OCI-LY1 (cell line): Measurements from ENCODE around the gene MOAP1.

Experiments
- H2AFZ ChIP-seq: fragments of 200-600 bp; sonication (generic), shearing (Covaris generic); 2 replicates; pipeline ENCODE4 v1.6.0; 2014; ENCODE audit warnings: antibody characterized with exemption, mild to moderate bottlenecking, low read length
- H3F3A ChIP-seq: fragments of 200-600 bp; sonication (generic), shearing (Covaris generic); 2 replicates; pipeline ENCODE4 v1.6.0; 2014; ENCODE audit warnings: mild to moderate bottlenecking, antibody characterized with exemption, low read length, moderate library complexity; ENCODE audit not compliant: insufficient read depth
- H3K27ac ChIP-seq: fragments of 200-600 bp; sonication (generic); 2 replicates; pipeline ENCODE4 v1.5.1; 2014; ENCODE audit warnings: low read length, mixed run types, mild to moderate bottlenecking, low read depth; ENCODE audit not compliant: poor library complexity, severe bottlenecking
- H3K27me3 ChIP-seq: fragments of 200-600 bp; sonication (generic); 2 replicates; pipeline ENCODE4 v1.6.0; 2014; ENCODE audit warnings: antibody characterized with exemption, mild to moderate bottlenecking, low read length, moderate library complexity; ENCODE audit not compliant: insufficient read depth
- H3K36me3 ChIP-seq: fragments of 200-600 bp; sonication (generic); 2 replicates; pipeline ENCODE4 v1.6.1; 2014; ENCODE audit warnings: mild to moderate bottlenecking, antibody characterized with exemption, low read length, moderate library complexity, mixed read lengths; ENCODE audit not compliant: insufficient read depth
- H3K4me1 ChIP-seq: fragments of 200-600 bp; sonication (generic); 2 replicates; pipeline ENCODE4 v1.5.1; 2014; ENCODE audit warnings: mild to moderate bottlenecking, low read length, moderate library complexity; ENCODE audit not compliant: insufficient read depth, severe bottlenecking
- H3K4me2 ChIP-seq: fragments of 200-600 bp; sonication (generic), shearing (Covaris generic); 2 replicates; pipeline ENCODE4 v1.6.1; 2014; ENCODE audit warnings: low read length
- H3K4me3 ChIP-seq: fragments of 200-600 bp; sonication (generic); 2 replicates; pipeline ENCODE4 v1.5.1; 2014; ENCODE audit warnings: low read length, low read depth, mild to moderate bottlenecking, mixed read lengths; ENCODE audit not compliant: poor library complexity, severe bottlenecking
- H3K79me2 ChIP-seq: fragments of 200-600 bp; shearing (Covaris generic); 2 replicates; pipeline ENCODE4 v1.6.1; 2016; ENCODE audit warnings: mixed run types, low read length, mixed read lengths; ENCODE audit not compliant: insufficient read depth
- H3K9ac ChIP-seq: fragments of 200-600 bp; sonication (generic), shearing (Covaris generic); 2 replicates; pipeline ENCODE4 v1.6.1; 2014; ENCODE audit warnings: mild to moderate bottlenecking, low read length, mixed read lengths
- H3K9me2 ChIP-seq: fragments of 200-600 bp; sonication (generic), shearing (Covaris generic); 2 replicates; pipeline ENCODE4 v1.6.1; 2014; ENCODE audit warnings: low read depth, mild to moderate bottlenecking, low read length, mixed read lengths
- H3K9me3 ChIP-seq: fragments of 200-600 bp; shearing (Covaris generic); 2 replicates; pipeline ENCODE4 v1.6.1; 2014; ENCODE audit warnings: low read length, mixed read lengths
- H4K20me1 ChIP-seq: fragments of 200-600 bp; sonication (generic), shearing (Covaris generic); 2 replicates; pipeline ENCODE4 v1.6.0; 2016; ENCODE audit warnings: mild to moderate bottlenecking, low read length; ENCODE audit not compliant: insufficient read depth
- EZH2 ChIP-seq: fragments of 200-600 bp; sonication (generic), shearing (Covaris generic); IDR thresholded peaks from 2 replicates; pipeline ENCODE4 v1.8.0; 2017; ENCODE audit warnings: borderline replicate concordance, mixed run types, mild to moderate bottlenecking, antibody characterized with exemption, low read length, moderate library complexity, mixed read lengths
- TF ChIP-seq, protein P1 (sequence below): fragments of 200-600 bp; sonication (generic), shearing (Covaris generic); IDR thresholded peaks from 2 replicates; pipeline ENCODE4 v1.5.1; 2017; ENCODE audit warnings: mild to moderate bottlenecking, antibody characterized with exemption, low read length, moderate library complexity, mixed read lengths

The MOAP1 gene

DNA sequence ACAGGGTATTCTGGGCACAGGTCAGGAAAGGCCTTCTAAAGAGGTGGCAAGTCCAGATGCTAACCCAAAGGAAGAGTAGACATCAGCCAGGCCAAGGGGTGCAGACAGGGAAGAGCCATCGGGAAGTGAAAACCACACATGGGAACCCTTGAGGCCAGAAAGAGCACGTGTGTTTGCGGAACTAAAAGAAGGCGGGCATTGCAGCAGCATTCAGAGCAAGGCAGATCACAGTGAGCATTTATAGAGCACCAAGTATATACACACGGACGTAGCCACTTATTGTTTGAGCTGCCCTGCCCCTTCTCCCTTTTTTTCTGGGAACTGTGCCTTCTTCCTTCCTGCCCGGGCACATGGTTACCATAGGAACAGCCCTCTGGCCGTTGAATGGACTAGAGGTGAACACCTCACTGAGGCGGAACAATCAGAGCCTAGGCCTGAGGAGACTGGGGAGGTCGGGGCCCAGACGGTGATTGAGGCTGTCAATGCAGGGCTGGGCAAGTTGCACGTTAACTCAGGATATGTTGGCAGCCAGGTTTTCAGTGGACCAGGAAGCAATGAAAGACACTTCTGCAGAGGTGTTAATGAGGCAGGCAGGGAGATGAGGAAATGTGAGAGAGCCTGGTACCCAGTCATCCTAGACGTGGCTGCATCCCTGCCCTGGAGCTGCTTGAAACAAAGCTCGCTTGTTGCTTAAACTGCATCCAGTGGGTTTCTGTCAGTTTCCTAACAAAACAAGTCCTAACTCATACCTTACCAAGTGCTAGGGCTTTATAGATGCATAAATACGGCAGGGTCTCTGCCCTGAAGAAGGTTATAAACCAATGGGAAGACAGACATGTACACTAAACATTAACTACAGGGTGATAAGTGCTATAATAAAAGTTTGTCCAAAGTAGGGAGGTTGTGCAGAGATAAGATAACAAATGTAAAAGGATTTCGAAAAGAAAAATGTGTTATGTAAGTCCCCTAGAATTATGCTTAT lies 34.2 kb downstream of the MOAP1 start:
- Histone ChIP-seq H3K9ac (no peak overlapping the region), H3K4me1 (peaks cover 8% of the 10 kb centered on the region), H3K4me3 (no peak overlapping the region), H3K9me3 (no peaks in the 10 kb centered on the region), H4K20me1 (no peaks in the 10 kb centered on the region), H3K4me2 (no peak overlapping the region; the same call in 1 of the 2 replicates), H3F3A (no peaks in the 10 kb centered on the region), H3K36me3 (no peaks in the 10 kb centered on the region), H3K9me2 (no peaks in the 10 kb centered on the region), H3K27ac (no peak overlapping the region), H3K79me2 (no peaks in the 10 kb centered on the region), H2AFZ (no peak overlapping the region), H3K27me3 (no peaks in the 10 kb centered on the region)
- TF ChIP-seq EZH2: no peak
- TF ChIP-seq, protein P1, sequence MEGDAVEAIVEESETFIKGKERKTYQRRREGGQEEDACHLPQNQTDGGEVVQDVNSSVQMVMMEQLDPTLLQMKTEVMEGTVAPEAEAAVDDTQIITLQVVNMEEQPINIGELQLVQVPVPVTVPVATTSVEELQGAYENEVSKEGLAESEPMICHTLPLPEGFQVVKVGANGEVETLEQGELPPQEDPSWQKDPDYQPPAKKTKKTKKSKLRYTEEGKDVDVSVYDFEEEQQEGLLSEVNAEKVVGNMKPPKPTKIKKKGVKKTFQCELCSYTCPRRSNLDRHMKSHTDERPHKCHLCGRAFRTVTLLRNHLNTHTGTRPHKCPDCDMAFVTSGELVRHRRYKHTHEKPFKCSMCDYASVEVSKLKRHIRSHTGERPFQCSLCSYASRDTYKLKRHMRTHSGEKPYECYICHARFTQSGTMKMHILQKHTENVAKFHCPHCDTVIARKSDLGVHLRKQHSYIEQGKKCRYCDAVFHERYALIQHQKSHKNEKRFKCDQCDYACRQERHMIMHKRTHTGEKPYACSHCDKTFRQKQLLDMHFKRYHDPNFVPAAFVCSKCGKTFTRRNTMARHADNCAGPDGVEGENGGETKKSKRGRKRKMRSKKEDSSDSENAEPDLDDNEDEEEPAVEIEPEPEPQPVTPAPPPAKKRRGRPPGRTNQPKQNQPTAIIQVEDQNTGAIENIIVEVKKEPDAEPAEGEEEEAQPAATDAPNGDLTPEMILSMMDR: no peak

DNA sequence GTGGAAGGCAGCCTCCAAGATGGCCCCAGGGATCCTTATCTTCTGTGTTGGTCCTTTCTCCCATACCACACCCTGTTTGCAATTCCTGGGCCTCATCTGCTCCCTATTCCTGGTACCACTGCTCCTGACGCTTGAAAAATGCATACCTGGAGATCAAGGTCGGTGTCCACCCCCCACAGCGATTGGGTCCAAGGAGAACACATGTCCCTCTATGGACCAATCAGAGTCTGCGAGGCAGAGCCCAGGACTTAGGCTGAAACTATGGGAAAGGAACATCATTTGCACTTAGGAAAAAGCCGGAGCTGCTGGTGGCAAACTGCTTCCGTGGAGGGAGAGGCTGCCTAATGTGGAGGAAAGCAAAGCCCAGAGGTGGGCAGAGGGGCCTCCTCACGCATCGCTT lies 35.7 kb downstream of the MOAP1 start:
- no peaks in the 10 kb centered on the region for H3K27me3 ChIP-seq
- TF ChIP-seq EZH2: no peak
- TF ChIP-seq, protein P1: no peak
- no peaks in the 10 kb centered on the region for H3K9me3 ChIP-seq
- H3K4me1 ChIP-seq: peaks cover 8% of the 10 kb centered on the region
- no peaks in the 10 kb centered on the region for H4K20me1 ChIP-seq
- no peak overlapping the region for H3K9ac ChIP-seq
- H3K36me3 ChIP-seq: no peaks in the 10 kb centered on the region
- H3K9me2 ChIP-seq: no peaks in the 10 kb centered on the region
- H3K4me2 ChIP-seq: no peak overlapping the region
- H3K79me2 ChIP-seq: no peaks in the 10 kb centered on the region
- no peak overlapping the region for H3K4me3 ChIP-seq
- no peaks in the 10 kb centered on the region for H3F3A ChIP-seq
- no peak overlapping the region for H2AFZ ChIP-seq
- no peak overlapping the region for H3K27ac ChIP-seq

DNA sequence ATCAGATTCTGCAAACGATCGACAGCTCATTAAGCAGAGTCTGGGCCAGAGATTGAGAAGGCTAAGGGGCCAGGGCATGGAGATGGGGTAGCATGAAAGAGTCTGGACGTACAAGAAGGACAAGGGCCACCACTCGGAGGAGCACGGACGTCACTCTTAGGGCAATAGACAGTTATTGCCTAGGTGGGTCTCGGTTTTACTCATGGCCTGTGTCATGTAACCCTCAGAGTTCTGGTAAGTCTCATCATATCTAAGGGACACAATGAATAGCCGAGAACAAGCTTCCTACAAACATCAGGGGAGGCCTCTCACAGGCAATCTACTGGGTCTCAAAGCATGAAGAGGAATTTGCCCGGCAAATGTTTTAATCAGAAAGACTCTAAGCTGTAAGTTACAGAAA lies 38.6 kb downstream of the MOAP1 start:
- Histone ChIP-seq H3K36me3 (no peaks in the 10 kb centered on the region), H3K9me2 (no peaks in the 10 kb centered on the region), H4K20me1 (no peaks in the 10 kb centered on the region), H3K27ac (no peak overlapping the region), H3K9me3 (no peaks in the 10 kb centered on the region), H3K4me2 (no peak overlapping the region), H2AFZ (no peak overlapping the region), H3K9ac (no peak overlapping the region), H3K27me3 (no peaks in the 10 kb centered on the region), H3K79me2 (no peaks in the 10 kb centered on the region), H3F3A (no peaks in the 10 kb centered on the region), H3K4me1 (peaks cover 8% of the 10 kb centered on the region), H3K4me3 (no peak overlapping the region)
- no peak for TF ChIP-seq EZH2
- TF ChIP-seq, protein P1: no peak
